Breast epithelium (tissue), 3 donors: Measurements from ENCODE around the gene SSH2.

Experiments used
- CTCF ChIP-seq, 3 donors: fragments of 450-650 bp; IDR thresholded peaks; one replicate each; pipeline ENCODE4 v1.5.1; 2016 to 2017; ENCODE audit warnings: antibody characterized with exemption in 3 of 3, mild to moderate bottlenecking in 3 of 3, moderate library complexity in 3 of 3
- POLR2A ChIP-seq: fragments of 450-650 bp; IDR thresholded peaks from one replicate; pipeline ENCODE4 v1.6.1; 2016; ENCODE audit warnings: antibody characterized with exemption, mild to moderate bottlenecking, moderate library complexity

DNA sequence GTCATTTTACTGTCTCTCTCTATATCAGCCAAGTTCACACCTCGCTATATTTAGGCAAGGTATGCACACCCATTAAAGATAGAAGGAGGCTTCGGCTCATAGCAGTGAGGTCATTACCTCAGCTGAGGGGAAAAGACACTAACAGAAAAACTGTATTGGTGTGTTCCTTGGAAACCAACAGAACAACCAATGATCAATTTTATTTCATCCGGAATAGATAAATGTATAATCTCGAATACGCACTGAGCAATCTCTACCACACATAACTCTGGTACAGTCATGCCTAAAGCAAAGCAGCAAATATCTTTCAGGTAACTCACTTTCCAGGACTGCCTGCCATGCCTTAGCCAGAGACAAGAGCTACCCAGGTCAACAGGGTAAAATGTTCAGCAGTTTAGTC, 197.4 kb downstream of the SSH2 start:
- no peak for TF ChIP-seq POLR2A
- TF ChIP-seq CTCF (IDR thresholded peaks at IDR 0.05), result no peak
